ENCODE results near the gene C1QTNF2.

Gene C1QTNF2

GRCh38 chr5:160303690-160304089 lies 66.7 kb downstream of the C1QTNF2 start:
- DNase-seq (ENCODE audit: low read depth): no peak

- DNase-seq (ENCODE audit: low read depth): no peak
Observed at GRCh38 chr5:160298189-160298588, 72.2 kb downstream of the C1QTNF2 start.

GRCh38 chr5:160297776-160298175 lies 72.7 kb downstream of the C1QTNF2 start:
- DNase-seq (ENCODE audit: low read depth): no peak

All from HS-5 (cell line).